Colon (tissue), 2 donors: ENCODE results near the gene IL17B.

Source experiments
- FAIRE-seq: peaks from 2 replicates; lab custom pipeline; 2012; peaks lifted over from hg19 to GRCh38; lab: Jason Lieb, UNC
- donor health status: control.
- donor health status: control.

Gene IL17B

DNA sequence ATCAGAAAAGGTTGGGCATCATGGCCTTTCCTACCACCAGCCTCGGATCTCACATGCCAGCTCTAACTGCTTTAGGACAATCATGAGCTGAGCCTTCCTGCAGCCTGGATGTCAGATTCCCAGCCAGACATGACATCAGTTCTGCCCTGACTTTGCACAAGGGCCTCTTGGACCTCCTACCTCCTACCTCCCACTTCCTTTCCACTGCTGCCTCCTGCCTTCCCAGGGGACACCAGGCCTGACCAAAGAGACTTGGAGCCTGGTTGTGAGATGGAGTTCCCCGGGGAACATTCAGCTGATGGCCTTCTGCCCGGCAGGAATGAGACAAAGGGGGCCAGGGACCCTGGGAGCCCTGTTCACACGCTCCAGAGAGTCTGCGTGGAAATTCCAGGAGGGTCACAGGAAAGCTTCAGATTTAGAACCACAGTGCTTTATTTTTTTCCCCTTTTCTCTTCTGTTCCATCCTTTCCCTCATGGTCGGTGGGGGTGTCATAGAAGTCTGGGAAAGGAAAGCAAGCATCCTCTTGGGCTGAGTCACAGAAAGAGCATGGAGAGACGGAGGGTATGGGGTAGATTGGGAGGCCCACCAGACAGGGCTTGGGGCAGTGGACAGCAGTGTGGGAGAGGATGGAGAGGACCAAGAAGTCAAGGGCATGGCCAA lies 35.4 kb upstream of the IL17B start:
- no peak for FAIRE-seq

DNA sequence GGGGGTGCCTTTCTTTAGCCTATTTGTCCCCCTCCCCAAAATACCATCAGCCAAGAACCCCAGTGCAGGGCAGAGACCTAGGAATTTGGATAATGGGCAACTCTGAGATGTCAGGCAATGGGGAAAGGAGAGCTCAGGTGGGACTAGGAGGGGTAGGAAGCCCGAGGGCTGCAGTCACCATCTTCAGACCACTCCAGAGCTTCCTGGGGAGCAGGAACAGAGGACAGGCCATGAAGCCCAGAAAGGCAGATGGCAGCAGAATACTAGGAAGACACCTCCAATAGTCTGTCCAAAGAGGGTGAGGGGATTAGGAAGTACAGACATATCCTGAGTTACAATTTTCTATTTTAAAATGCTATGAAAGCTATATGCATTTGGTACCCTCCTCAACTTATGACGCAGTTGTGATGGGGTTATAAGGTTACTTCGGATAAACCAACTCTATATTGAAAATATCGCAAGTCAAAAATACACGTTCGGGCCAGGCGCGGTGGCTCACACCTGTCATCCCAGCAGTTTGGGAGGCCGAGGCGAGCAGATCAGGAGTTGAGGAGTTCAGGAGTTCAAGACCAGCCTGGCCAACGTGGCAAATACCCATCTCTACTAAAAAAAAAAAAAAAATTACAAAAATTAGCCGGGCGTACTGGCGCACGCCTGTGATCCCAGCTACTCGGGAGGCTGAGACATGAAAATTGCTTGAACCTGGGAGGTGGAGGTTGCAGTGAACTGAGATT lies 34.6 kb upstream of the IL17B start:
- no peak for FAIRE-seq

DNA sequence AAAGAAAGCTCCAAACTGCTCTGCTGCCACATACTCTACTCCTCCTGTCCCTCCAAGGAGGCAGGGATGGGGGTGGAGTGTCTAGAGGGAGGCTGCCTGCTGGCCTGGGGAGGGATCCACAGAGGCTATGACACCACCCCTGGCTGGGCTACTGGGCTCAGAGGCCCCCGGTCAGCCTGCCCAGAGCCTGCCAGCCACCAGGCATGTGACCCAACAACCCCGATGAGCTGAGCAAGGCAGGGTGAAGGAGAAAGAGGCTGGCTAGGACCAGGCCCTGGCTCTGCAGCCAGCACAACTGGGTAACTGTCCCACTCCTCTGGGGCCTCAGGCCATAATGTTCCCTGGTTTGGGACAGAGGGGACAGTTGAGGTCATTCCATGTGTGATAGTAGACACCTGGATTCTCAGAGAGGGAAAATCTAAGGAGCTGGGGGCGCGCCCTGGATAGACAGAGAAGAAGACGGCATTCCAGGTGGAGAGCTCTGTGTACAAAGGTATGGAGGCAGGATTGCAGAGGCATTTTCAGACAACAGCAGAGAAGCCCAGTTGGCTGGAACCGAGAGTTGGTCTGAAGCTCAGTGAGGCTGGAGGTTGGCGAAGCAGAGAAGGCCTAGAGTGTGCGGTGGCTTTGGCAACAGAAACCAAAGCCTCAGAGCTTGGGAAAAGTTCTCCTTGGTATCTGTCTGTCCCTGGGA lies 33.8 kb upstream of the IL17B start:
- no peak for FAIRE-seq

DNA sequence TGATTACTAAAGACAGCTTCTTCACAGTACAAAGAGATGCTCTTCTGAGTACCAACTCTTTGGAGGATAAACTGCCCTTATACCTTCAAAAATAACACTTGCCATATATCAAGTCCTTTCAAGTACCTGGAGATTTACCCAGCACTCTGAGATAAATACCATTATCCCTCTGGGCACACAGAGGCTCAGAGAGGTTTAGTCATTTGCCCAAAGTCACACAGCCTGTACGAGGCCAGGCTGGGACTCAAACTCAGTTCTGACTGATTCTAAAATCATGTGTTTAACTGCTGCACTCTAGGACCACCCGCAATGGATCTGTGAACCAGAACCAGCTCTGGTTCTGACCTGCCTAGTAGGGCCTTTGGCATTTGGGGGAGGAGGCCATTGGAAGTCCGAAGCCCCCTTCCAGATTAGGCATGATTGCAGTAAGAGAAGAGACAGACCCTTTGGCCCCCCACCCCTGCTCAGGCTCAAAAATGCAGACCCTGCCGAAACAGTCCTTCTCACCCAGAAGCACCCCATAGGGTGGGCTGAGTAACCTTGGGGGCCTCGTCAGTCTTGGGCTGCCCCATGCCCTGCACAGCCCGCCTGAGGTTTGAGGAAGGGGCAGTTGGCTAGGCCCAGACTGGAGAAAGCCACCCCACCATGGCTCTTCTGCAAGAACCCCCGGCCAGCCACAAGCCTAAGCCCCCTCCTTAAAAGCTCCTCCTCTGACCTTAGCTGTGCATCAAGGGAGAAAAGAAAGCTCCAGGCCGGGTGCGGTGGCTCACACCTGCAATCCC lies 32.8 kb upstream of the IL17B start:
- no peak for FAIRE-seq

DNA sequence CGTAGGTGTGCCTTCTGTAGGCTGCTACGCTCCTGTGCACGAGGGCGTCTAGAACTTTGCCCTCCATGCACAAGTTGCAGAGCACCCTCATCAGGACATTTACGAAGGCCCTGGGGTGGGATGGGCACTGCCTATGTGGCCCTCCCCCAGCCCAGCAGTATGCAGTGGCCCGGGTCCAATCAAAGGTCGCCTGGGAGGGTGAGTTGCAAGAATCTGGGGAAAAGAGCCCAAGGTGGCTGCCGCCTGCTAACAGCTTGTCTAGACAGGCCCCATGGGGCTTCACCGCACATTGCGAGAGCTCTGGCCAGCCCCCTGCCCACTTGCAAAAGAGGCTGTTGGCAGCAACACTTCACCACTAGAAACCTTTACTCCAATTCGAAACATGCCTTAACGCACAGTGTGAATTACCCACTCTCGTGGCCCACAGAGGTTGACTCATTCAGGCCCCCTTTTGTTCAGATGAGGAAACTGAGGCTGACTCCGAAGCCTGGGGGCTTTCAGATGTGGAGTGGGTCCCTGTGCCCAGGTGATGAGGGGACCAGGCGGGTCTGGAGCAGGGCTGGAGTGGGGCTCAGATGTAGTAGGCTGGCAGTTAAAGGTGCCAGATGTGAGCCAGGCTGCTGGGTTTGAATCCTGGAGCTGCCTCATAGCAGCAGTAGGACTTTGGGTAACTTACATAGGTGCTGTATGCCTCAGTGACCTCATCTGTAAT lies 31.8 kb upstream of the IL17B start:
- no peak for FAIRE-seq

DNA sequence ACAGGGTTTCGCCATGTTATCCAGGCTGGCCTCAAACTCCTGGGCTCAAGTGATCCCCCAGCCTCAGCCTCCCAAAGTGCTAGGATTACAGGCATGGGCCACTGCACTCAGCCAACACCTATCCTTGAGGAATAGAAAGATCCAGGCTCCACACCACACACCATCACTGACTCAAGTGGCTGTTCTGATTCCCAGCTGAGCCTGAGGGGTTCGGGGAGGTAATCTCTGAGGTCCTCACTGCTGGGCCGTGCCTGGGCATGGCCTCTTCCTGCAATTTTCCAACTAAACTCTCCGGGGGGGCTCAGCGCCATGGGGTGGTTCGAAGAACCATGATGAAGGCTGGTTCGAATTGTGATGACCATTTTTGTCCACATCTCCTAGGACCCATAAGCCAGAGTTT lies 31.0 kb upstream of the IL17B start:
- no peak for FAIRE-seq

DNA sequence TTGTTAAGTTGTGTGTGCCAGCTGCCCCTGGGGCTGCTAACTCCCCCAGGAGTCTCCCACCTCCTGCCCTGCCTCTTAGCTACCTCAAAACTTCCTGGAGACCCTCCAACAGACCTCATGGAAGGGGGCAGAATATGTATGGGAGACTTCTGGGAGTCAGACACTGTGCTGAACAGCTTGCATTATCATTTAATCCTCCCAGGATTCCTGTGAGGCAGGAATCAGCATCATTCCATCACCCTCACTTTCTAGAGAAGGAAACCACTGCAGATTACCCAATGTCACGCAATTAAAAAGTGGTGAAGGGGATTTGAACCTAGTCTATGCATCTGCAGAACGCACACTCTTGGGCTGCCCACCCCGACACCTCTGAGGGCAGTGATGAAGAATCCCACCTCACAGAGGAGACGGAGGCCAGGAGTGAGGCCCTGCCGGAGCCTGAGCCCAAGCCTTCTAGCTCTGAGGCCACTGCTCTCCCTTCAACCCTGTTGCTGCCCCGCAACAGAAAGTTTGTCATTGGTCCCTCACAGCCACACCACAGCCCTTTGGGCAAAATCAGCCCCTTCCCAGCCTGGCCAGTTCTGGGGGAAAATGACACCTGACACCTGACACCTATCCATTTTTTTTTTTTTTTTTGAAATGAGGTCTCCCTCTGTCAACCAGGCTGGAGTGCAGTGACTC lies 30.3 kb upstream of the IL17B start:
- no peak for FAIRE-seq

DNA sequence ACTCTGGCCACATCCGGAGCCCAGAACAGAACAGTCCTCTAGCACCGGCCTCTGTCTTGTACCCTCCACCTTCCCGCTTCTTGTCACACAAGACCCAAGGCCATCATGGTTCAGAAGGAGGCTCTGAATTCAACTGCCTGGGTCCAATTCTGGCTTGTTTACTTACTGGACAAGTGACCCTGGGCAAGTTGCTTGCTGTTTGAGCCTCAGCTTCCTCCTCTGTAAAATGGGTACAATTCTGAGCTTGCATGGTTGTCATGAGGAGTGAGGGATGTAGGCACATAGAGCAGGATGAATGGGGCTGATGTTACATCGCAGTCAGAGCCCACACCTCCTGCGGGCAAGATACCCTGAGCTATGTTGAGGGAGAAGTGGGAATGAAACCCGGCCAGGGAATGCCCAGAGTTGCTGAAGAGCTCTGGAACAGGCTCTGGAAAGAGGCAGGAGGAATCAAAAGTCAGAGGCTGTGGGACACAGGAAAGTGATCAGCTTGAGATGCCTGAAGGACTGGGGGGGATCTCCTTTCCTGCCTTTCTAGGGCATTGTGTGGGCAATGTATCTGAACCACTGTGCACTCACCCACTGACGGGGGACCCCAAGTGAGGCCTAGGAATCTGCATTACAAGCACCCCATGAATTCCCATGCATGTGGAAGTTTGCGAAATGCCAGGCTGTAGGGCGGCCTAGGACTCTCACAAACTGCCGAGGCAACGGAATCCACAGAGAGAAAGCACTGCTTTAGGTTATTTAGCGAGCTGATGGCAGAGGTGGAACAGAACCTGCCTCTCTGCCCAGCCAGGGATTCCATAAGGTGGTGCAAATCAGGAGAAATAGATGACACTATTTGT lies 29.4 kb upstream of the IL17B start:
- no peak for FAIRE-seq

DNA sequence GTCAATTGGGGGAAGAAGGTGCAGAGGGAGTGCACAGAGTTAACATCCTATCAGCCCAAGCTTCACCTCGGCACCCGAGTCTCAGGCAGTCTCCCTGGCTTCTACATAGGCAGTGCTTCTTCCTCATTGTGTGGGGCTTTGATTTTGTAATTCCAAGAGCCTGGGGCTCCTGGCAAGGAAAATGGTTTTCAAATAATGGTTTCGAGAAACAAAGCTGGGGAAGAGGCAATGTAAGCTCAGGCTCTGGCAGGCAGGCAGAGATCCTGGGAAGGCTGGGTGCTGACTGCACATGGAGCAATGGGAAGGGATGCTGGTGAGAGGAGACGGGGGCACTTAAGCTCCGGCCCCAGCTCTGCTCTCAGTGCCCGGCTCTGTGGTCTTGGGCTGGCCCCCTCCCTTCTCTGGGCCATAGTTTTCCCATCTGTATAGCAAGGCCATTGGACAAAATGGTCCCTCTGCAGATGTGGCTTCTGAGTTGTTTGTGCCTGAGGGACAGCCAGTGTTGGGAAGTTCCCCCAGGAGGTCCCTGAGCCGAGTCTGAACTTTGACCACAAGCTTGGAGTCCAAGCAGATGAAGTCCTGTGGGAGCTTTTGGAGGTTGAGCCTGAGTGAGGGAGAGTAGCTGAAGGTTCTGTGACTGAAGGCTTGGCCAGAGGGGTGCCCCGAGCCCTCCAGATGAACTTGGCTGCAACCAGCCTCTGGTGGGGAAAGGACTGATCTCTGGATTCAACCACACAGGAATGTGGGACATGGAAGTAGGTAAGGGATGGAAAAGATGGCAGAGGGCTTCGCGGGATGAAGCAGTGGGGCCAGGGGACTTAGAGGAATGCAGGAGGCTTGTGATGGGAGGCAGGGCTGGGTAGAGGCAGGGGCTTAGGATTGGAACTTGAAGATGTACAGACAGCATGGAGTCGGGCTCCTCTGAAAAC lies 28.5 kb upstream of the IL17B start:
- FAIRE-seq, result no peak

DNA sequence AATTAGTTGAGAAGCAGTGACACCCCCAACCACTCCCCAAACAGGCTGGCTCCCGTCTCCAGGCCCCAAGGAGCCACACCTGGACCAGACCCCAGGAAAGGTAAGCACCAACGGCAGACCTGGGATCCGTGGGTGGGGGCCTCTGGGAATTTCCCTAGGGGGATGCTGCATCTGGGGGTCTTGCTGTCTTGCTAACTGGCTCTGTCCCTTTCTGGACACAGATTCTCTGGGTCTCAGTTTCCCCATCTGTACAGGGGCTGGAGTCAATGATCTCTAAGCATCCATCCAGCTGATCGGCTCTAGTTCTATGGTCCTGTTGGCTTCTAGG lies 27.9 kb upstream of the IL17B start:
- FAIRE-seq, result no peak

DNA sequence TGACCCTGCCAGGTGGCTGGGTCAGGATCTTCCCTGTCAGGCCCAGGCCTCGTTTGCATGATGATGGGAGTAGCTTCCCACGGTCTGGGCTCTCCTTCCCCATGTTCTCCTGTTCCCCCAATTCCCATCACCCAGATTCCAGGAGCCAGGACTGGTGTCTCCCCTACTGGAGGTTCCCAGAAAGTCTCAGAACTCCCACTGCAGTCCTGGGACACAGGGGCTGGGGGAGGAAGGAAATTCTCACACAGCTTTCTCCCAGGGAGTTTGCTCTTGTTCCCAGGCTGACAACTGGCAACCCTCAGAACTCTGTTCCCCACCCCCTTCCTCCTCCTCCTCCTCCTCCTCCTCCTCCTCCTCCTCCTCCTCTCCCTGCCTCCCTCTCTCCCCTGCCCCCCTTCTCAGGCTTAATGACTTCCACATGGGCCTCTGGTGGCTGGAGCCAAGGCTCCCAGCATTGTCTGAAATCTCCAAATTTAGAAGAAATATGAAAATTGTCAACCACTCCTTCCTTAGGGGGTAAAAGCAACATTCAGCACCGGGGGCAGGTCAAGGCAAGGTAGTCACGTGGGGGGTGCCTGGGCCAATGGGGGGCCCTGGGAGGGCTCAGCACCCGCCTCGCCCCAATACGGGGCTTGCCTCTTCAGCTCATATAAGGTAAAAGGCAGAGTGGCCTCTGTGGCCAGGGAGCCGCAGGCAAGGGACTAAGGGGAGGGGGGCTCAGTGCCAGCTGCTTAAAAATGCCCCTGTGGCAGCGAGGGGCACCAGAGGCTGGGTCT lies 27.3 kb upstream of the IL17B start:
- FAIRE-seq, result no peak

DNA sequence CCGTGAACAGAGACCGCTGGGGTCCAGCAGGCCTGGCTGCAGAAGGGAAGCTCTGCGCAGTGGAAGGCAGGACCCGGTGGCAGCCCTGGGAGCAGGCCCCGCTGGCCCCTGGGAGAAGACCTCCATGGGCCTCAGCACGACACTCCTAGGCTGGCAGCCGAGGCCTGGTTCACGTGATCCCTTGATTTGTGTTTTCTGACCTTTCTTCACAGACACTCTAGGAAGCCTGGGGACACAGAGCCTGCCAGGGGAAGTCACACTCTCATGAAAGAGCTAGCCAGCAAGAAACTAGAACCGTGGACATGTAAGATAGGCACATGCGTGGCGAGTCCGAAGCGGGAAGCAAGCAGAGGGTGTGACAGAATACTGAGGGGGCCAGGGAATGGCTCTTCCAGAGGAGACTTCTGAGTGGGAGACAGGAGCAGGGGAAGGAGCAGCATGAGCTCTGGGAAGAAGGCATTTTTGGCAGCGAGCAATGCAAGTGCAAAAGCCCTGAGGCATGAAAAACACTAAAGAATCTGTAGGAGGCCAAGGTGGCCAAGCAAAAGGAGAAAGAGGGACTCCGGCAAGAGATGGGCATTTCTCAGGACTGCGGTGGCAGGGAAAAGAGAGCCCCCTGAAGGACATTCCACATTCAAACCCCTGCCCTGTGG lies 26.6 kb upstream of the IL17B start:
- no peak for FAIRE-seq

DNA sequence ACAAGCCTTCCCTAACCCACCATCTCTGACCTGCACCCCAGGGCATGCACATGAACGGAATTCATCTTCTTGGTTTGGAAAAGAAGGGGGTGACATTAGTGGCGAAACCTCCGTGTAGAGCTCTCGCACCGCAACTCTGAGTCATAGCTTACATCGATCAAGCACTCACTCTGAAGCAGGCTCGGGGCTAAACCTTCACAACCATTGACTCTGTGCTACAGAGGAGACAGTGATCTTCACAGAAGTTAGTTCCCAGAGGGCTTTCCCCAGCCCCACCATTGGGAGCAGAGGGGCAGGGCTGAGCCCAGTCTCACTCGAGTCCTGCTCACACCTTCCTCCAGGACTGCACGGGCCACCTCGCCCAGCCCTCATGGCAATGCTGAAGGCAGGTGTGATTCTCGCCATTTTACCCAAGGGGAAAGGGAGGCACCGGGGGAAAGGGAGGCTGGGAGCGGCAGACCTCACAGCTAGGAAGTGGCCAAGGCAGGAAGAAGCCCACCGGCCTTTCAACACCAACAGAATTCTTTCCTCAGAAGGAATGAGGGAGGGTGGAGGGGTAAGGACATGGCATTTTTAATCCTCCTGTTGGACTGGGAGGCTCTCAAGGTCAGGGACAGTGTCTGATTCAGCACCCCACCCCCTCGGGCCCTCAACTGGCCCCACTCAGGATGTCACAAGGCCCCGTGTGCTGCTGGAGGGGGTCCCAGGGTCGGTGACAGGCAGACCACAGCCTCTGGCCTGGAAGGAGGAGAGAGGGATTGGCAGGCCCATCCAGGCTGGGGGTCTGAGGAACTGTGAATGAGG lies 25.9 kb upstream of the IL17B start:
- FAIRE-seq, result no peak

DNA sequence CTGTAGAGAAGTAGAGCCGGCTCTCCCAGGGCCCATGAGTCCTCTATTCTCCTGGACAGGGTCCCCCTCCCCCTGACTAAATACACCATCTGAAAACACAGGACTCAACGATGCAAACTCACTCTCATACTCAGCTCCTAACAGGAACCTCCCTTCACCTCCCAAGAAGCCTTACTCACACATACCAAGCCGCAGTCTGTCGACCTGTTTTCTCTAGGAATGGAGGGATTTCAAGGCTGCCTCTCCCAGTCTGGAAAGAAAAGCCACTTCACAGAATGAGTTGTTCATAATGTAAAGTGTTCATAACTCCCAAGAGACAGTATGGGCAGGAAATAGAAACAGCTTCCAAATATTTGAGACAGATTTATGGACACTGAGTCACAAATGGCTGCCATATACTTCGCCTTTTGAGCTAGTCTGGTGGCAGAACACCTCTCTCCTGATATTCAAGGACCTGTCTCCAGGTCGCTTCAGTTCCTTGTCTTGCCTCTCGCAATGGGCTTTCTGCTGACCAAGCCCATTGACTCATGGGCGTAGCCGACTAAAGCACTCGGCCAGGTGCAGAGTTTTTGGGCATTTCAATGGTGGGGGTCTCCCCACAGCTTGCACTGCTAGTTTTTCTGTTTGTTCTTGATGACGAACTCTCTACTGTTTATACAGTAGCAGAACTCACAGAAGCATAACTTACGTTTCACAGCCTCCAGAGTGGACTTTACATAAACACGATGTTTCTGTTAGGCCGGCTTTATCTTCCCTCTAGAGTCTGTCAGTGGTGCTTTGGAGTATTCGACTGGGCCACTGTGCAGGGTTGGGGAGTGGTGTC lies 25.0 kb upstream of the IL17B start:
- FAIRE-seq, result no peak

DNA sequence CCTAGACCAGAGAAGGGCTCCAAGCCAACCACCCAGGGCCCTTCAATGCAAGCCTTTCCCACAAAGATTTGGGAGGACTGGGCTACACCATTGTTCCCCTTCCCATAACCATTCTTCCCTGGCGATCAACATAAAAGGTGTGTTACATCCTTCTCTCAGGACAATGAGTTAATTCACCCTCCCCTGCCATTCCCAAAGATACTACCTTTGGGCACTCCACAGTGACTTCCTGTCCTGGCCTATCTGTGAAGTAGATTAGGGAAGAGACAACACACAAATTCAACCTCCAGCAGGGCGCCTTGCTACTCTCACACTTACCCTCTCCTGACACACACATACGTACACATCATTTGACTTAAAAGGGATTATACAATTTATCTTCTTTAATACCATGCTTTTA lies 23.2 kb upstream of the IL17B start:
- FAIRE-seq, result no peak

DNA sequence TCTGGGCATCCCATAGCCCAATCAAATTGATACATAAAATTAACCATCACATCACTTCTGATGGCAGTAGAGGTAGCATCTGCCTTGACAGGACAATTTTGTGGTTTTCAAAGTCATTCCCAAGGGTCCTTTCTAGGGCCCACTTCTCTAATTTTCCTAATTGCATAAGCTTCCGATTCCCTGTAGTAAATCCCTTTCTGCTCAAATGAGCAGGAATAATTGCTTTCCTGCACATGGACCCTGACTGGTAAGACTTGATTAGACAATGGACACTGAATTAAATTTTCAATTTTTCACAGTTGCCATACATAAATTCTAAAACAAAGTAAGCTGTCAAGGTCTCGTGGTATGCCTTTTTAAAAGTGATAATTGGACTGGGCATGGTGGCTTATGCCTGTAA lies 22.0 kb upstream of the IL17B start:
- FAIRE-seq, result no peak
